CD14-positive monocyte (primary cell): ENCODE measurements around the gene PITPNC1. TPM values are rescaled to one million over a fixed set of nuclear protein-coding genes. Genes with fewer than 3 reads are reported as not detected.
A peak's percentile ranks its signal among the peaks of the same experiment; 100 is the strongest.

ENCODE experiments used
- DNase-seq, 3 donors: peaks; one replicate each; pipeline ENCODE4 v3.0.0-alpha.2; 2011 to 2022
- H2AFZ ChIP-seq: 2 replicates; pipeline ENCODE4 v1.6.0; 2012; ENCODE audit warnings: mild to moderate bottlenecking, low read depth, low read length, inconsistent platforms; ENCODE audit not compliant: insufficient read depth, poor library complexity, severe bottlenecking
- H3K27ac ChIP-seq, 2 donors: 1 replicate in 1 of 2; 2 replicates in 1 of 2; pipeline ENCODE4 v1.5.1; 2012 to 2013; ENCODE audit warnings: low read length in 2 of 2, control low read depth in 1 of 2, inconsistent platforms in 1 of 2, low read depth in 1 of 2, mild to moderate bottlenecking in 1 of 2
- H3K27me3 ChIP-seq, 2 donors: one replicate each; pipeline versions ENCODE4 v1.6.0 to v1.6.1; 2011 to 2013; ENCODE audit warnings: low read length in 2 of 2; ENCODE audit not compliant: control insufficient read depth in 2 of 2, insufficient read depth in 2 of 2
- H3K36me3 ChIP-seq, 2 donors: replicated peaks in 1 of 2; 1 replicate in 1 of 2; 2 replicates in 1 of 2; pipeline versions ENCODE4 v1.5.1 to v1.6.1; 2012 to 2013; ENCODE audit warnings: low read length in 2 of 2, control low read depth in 1 of 2, inconsistent platforms in 1 of 2, mild to moderate bottlenecking in 1 of 2; ENCODE audit not compliant: insufficient read depth in 2 of 2, control insufficient read depth in 1 of 2
- H3K4me1 ChIP-seq, 2 donors: 1 replicate in 1 of 2; 2 replicates in 1 of 2; pipeline versions ENCODE4 v1.5.1 to v1.6.1; 2012 to 2013; ENCODE audit warnings: low read length in 2 of 2, control low read depth in 1 of 2, inconsistent platforms in 1 of 2, mild to moderate bottlenecking in 1 of 2, moderate library complexity in 1 of 2; ENCODE audit not compliant: insufficient read depth in 2 of 2, control insufficient read depth in 1 of 2
- H3K4me2 ChIP-seq: replicated peaks from 2 replicates; pipeline ENCODE3; 2012; ENCODE audit warnings: low read length, moderate library complexity, mild to moderate bottlenecking; ENCODE audit not compliant: poor library complexity, severe bottlenecking; ENCODE audit errors: extremely low read depth
- H3K4me3 ChIP-seq, 3 experiments: fragments of 200-600 bp in 1 of 3; sonication (generic) in 1 of 3; replicated peaks in 1 of 3; 1 replicate in 2 of 3; 2 replicates in 1 of 3; pipeline ENCODE4 v1.5.1; 2011 to 2013; ENCODE audit warnings: low read length in 3 of 3, mild to moderate bottlenecking in 3 of 3, control low read depth in 2 of 3, low read depth in 2 of 3, inconsistent platforms in 1 of 3, moderate library complexity in 1 of 3
- H3K79me2 ChIP-seq: 2 replicates; pipeline ENCODE4 v1.6.0; 2012; ENCODE audit warnings: mild to moderate bottlenecking, control low read depth, inconsistent platforms, low read length, moderate library complexity; ENCODE audit not compliant: insufficient read depth
- H3K9ac ChIP-seq: 2 replicates; pipeline ENCODE4 v1.6.0; 2017; ENCODE audit warnings: low read length, mild to moderate bottlenecking; ENCODE audit not compliant: insufficient read depth, poor library complexity, severe bottlenecking
- H3K9me3 ChIP-seq, 2 donors: replicated peaks in 1 of 2; 1 replicate in 1 of 2; 2 replicates in 1 of 2; pipeline versions ENCODE4 v1.5.1 to v1.6.1; 2012 to 2013; ENCODE audit warnings: low read length in 2 of 2, control low read depth in 1 of 2; ENCODE audit not compliant: control insufficient read depth in 1 of 2, insufficient read depth in 1 of 2
- H4K20me1 ChIP-seq: 2 replicates; pipeline ENCODE4 v1.6.0; 2012; ENCODE audit warnings: mild to moderate bottlenecking, low read length, control low read depth, moderate library complexity; ENCODE audit not compliant: insufficient read depth
- H3K27ac Mint-ChIP-seq, 7 donors: one replicate each; pipeline ENCODE4 v1.8.0; 2020; ENCODE audit warnings: mild to moderate bottlenecking in 7 of 7, mixed read lengths in 7 of 7, moderate library complexity in 6 of 7, inconsistent platforms in 2 of 7
- H3K27me3 Mint-ChIP-seq, 3 donors: one replicate each; pipeline ENCODE4 v1.8.0; 2021 to 2022; ENCODE audit warnings: low read depth in 3 of 3, mild to moderate bottlenecking in 3 of 3, mixed read lengths in 3 of 3, moderate library complexity in 3 of 3, inconsistent platforms in 1 of 3
- H3K36me3 Mint-ChIP-seq, 2 donors: one replicate each; pipeline ENCODE4 v1.8.0; 2020; ENCODE audit warnings: mixed read lengths in 2 of 2, inconsistent platforms in 1 of 2, mild to moderate bottlenecking in 1 of 2
- H3K4me1 Mint-ChIP-seq: one replicate; pipeline ENCODE4 v1.8.0; 2020; ENCODE audit warnings: mild to moderate bottlenecking, mixed read lengths
- H3K4me3 Mint-ChIP-seq, 2 donors: one replicate each; pipeline ENCODE4 v1.8.0; 2020; ENCODE audit warnings: mild to moderate bottlenecking in 2 of 2, mixed read lengths in 2 of 2, moderate library complexity in 1 of 2
- H3K9me3 Mint-ChIP-seq, 7 donors: one replicate each; pipeline ENCODE4 v1.8.0; 2020 to 2022; ENCODE audit warnings: mixed read lengths in 7 of 7, mild to moderate bottlenecking in 6 of 7, moderate library complexity in 6 of 7, inconsistent platforms in 2 of 7
- WGBS: methylation state at CpG from one replicate; pipeline ENCODE4 v1.1.5; 2013; ENCODE audit warnings: missing lambda C conversion rate; ENCODE audit not compliant: insufficient coverage; 5-methylcytosine and 5-hydroxymethylcytosine counted together
- intact Hi-C, 2 donors: fragments of 100-400 bp; cut with micrococcal nuclease; formaldehyde crosslinking; loops; one replicate each; pipeline versions ENCODE4 v1.15.0 to v1.15.1; 2023
- polyA plus RNA-seq, 3 donors: library from polyadenylated mRNA; depleted of rRNA in 1 of 3; unstranded in 2 of 3; stranded (reverse) in 1 of 3; fragments of 300-500 nt in 2 of 3; fragments of >200 nt in 1 of 3; fragmentation: Illumina TruSeq in 2 of 3; gene quantifications; 1 replicate in 2 of 3; 2 replicates in 1 of 3; pipeline ENCODE4 v1.2.3, GENCODE V29; 2012 to 2021
- TF ChIP-seq, protein P1 (sequence below): fragments of 200-600 bp; IDR thresholded peaks from one replicate; pipeline ENCODE4 v1.8.0; 2022; ENCODE audit warnings: antibody characterized with exemption, mild to moderate bottlenecking

The PITPNC1 gene
- polyA plus RNA-seq, 3 donors, result 18.5 to 31.0 (median 21.7) TPM

DNA sequence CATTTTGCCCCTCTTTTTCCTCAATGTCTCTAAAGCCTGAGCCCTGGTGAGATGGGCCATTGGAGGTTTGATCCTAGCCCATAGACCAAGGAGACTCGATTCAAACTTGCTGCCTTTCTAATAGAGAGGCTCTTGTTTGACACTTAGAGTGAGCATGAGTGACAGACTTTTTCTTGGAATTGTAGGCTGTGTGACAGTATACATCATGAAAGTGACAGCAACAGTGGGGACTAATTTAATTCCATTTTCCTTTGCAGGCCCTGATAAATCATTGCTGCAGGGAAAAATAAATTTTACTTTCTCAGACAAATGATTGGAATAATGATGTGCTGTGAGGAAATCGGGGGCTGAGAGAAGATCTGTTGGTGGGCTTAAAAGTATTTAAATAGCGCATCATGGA is 171.6 kb downstream of the PITPNC1 start:
- H3K27ac Mint-ChIP-seq, result no peak overlapping the region
- H3K4me3 Mint-ChIP-seq, result no peak overlapping the region

DNA sequence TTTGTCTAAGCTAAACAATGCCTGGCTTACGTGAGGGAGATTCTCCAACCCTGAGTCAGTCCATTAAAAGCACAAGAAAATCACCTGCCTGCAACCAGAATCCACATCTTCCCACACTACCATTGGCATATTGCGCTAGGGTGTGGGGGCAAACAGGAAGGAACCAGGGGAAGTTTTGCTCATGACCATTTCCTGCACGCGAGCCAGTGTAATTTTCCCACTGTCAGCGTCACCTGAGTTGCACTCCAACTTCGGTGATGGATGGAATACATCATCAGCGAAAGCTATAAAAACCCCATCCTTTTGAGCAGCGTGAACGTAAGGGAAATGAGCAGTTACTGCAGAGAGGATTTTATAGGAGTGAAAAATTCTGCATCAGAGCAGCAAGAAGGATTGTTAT is 172.7 kb downstream of the PITPNC1 start:
- TF ChIP-seq, protein P1, sequence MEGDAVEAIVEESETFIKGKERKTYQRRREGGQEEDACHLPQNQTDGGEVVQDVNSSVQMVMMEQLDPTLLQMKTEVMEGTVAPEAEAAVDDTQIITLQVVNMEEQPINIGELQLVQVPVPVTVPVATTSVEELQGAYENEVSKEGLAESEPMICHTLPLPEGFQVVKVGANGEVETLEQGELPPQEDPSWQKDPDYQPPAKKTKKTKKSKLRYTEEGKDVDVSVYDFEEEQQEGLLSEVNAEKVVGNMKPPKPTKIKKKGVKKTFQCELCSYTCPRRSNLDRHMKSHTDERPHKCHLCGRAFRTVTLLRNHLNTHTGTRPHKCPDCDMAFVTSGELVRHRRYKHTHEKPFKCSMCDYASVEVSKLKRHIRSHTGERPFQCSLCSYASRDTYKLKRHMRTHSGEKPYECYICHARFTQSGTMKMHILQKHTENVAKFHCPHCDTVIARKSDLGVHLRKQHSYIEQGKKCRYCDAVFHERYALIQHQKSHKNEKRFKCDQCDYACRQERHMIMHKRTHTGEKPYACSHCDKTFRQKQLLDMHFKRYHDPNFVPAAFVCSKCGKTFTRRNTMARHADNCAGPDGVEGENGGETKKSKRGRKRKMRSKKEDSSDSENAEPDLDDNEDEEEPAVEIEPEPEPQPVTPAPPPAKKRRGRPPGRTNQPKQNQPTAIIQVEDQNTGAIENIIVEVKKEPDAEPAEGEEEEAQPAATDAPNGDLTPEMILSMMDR, result no peak
- Histone ChIP-seq H4K20me1 (peaks cover 27% of the 10 kb centered on the region), H3K4me1 (peaks cover 21 to 23% of the 10 kb centered on the region in 2 donors), H3K27me3 (no peaks in the 10 kb centered on the region), H3K9ac (no peak overlapping the region), H3K4me3 (no peak overlapping the region), H3K4me2 (no peak overlapping the region), H2AFZ (no peak overlapping the region), H3K79me2 (no peaks in the 10 kb centered on the region), H3K36me3 (no peaks in the 10 kb centered on the region), H3K9me3 (no peaks in the 10 kb centered on the region), H3K27ac (no peak overlapping the region)
- H3K4me1 Mint-ChIP-seq, result peaks cover 27% of the 10 kb centered on the region
- peak; percentile 6 to 84 (median 7) for DNase-seq
- H3K27me3 Mint-ChIP-seq, result peaks cover 0 to 1% (median 0%) of the 10 kb centered on the region in 3 donors
- no peak overlapping the region for H3K4me3 Mint-ChIP-seq
- peak overlapping the region in 2 of 7 donors; percentile 31 to 66 for H3K27ac Mint-ChIP-seq
- intact Hi-C loops, result no loop called here
- H3K36me3 Mint-ChIP-seq, result peaks cover 3 to 12% of the 10 kb centered on the region in 2 donors
- no peaks in the 10 kb centered on the region for H3K9me3 Mint-ChIP-seq
- WGBS, result 0% methylated on average over 2 of the region's 9 CpGs

More for the DNA sequence above, 171.6 kb downstream of the PITPNC1 start:
- no peak overlapping the region for H3K27ac ChIP-seq
- H3K4me3 ChIP-seq, result no peak overlapping the region
- TF ChIP-seq, protein P1, result no peak
- H2AFZ ChIP-seq, result no peak overlapping the region
- WGBS, result 100% methylated on average over 3 of the region's 3 CpGs
- no peaks in the 10 kb centered on the region for H3K9me3 Mint-ChIP-seq
- no peak for DNase-seq
- no peaks in the 10 kb centered on the region for H3K9me3 ChIP-seq
- intact Hi-C loops, result no loop called here
- H3K9ac ChIP-seq, result no peak overlapping the region
- H3K4me1 ChIP-seq, result peaks cover 21 to 23% of the 10 kb centered on the region in 2 donors
- H3K36me3 Mint-ChIP-seq, result peaks cover 3 to 6% of the 10 kb centered on the region in 2 donors
- H3K27me3 ChIP-seq, result no peaks in the 10 kb centered on the region
- H3K79me2 ChIP-seq, result no peaks in the 10 kb centered on the region
- peaks cover 0 to 1% (median 0%) of the 10 kb centered on the region in 3 donors for H3K27me3 Mint-ChIP-seq
- no peak overlapping the region for H3K4me2 ChIP-seq
- peaks cover 28% of the 10 kb centered on the region for H4K20me1 ChIP-seq
- peaks cover 27% of the 10 kb centered on the region for H3K4me1 Mint-ChIP-seq
- H3K36me3 ChIP-seq, result no peaks in the 10 kb centered on the region
